ENCODE measurements around the gene CYGB. TPM values are rescaled to one million over a fixed set of nuclear protein-coding genes. Genes with fewer than 3 reads are reported as not detected.
A peak's percentile ranks its signal among the peaks of the same experiment; 100 is the strongest.

Gene CYGB
- total and polyA plus RNA-seq, 2 of the 13 experiments (the other 11 are each of a cell fraction or from before 2014, with no cell fraction given), result 18.9 to 27.1 TPM

DNA sequence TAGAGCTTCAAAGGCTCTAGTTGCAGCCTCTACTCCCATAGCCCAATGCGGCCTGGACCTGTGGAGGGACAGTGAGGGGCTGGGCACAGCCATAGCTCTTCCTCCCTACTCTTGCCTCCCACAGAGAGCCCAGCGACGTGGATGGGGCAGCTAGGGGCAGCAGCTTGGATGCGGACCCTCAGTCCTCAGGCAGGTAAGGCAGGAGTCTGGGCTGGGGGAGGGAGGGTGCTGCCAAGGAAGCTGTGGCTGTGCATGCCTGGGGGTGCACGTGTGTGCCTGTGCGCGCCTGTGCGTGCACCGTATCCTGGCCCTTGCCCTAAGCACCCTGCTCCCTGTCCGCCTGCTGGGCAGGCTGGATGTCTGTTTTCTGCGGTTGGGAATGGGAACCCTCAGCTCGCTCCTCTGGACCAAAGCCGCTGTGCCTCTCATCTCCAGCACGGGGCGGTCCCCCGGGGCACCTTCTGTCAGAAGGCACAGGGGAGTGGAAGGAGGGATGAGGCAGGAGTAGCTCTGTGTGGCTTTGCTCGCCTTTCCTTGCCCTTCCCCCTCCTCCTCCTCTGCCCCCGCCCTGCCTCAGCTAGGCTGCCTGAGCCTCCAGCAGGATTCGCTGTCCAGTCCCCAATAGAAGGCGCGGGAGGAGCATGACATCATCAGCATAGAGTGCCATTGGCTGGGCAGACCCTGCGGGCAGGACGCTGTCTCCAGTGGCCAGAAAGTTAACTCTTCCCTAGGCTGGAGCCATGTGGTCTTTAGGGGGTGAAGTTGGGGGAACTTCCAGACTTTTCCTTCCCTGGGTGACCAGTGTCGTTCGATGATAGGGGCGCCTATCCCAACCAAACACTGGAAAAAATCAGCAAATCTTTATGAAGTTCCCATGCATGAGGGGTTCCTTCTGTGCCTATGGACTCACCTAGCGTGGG, 3.1 kb upstream of the CYGB start (continued):
- TF ChIP-seq NCOA5 (CRISPR knock-in tag; IDR thresholded peaks at IDR 0.05) (no peak), IRF2 (CRISPR knock-in tag; IDR thresholded peaks at IDR 0.05) (no peak), RBFOX2 (IDR thresholded peaks at IDR 0.05; ENCODE audit: low read depth, low read length) (peak; percentile 42; the same call in 1 of the 2 replicates), SCMH1 (CRISPR knock-in tag; IDR thresholded peaks at IDR 0.05; ENCODE audit: borderline replicate concordance) (no peak), MTA1 (CRISPR knock-in tag; IDR thresholded peaks at IDR 0.05; ENCODE audit: borderline replicate concordance) (peak; percentile 15; the same call in 1 of the 2 replicates), ZSCAN30 (CRISPR knock-in tag; IDR thresholded peaks at IDR 0.05) (no peak), ZIK1 (CRISPR knock-in tag; IDR thresholded peaks at IDR 0.05; ENCODE audit: borderline replicate concordance, low read depth) (no peak), SMARCC2 (IDR thresholded peaks at IDR 0.05) (no peak), ZNF652 (CRISPR knock-in tag; IDR thresholded peaks at IDR 0.05; ENCODE audit: borderline replicate concordance, low read depth) (peak; percentile 88), PITX1 (CRISPR knock-in tag; IDR thresholded peaks at IDR 0.05) (no peak), XRCC5 (optimal IDR thresholded peaks at IDR 0.05; ENCODE audit: low read length) (peak; percentile 61), NFYB (CRISPR knock-in tag; IDR thresholded peaks at IDR 0.05) (peak; percentile 63), NR2C2 (CRISPR knock-in tag; IDR thresholded peaks at IDR 0.05; ENCODE audit: borderline replicate concordance) (no peak), KDM5B (CRISPR knock-in tag; IDR thresholded peaks at IDR 0.05; ENCODE audit: borderline replicate concordance) (0 out of 2 replicates have a peak, but pooled peaks have one; percentile 53), DMTF1 (CRISPR knock-in tag; IDR thresholded peaks at IDR 0.05) (no peak), ZNF577 (CRISPR knock-in tag; IDR thresholded peaks at IDR 0.05; ENCODE audit: borderline replicate concordance, low read depth) (no peak), TSC22D2 (CRISPR knock-in tag; IDR thresholded peaks at IDR 0.05; ENCODE audit: borderline replicate concordance) (no peak), ZNF747 (CRISPR knock-in tag; IDR thresholded peaks at IDR 0.05; ENCODE audit: borderline replicate concordance) (no peak), ZNF800 (CRISPR knock-in tag; IDR thresholded peaks at IDR 0.05) (no peak), ZNF362 (CRISPR knock-in tag; IDR thresholded peaks at IDR 0.05; ENCODE audit: borderline replicate concordance) (no peak), CREB1 (IDR thresholded peaks at IDR 0.05) (peak; percentile 22; the same call in 1 of the 2 replicates), CREB1 (CRISPR knock-in tag; IDR thresholded peaks at IDR 0.05) (no peak)
- TF ChIP-seq, protein P1, sequence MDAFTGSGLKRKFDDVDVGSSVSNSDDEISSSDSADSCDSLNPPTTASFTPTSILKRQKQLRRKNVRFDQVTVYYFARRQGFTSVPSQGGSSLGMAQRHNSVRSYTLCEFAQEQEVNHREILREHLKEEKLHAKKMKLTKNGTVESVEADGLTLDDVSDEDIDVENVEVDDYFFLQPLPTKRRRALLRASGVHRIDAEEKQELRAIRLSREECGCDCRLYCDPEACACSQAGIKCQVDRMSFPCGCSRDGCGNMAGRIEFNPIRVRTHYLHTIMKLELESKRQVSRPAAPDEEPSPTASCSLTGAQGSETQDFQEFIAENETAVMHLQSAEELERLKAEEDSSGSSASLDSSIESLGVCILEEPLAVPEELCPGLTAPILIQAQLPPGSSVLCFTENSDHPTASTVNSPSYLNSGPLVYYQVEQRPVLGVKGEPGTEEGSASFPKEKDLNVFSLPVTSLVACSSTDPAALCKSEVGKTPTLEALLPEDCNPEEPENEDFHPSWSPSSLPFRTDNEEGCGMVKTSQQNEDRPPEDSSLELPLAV (CRISPR knock-in tag; conservative IDR thresholded peaks at IDR 0.05; ENCODE audit: low read depth), result no peak
